Neural progenitor cell (in vitro differentiated cells): ENCODE measurements around the gene HYAL3. TPM values are rescaled to one million over a fixed set of nuclear protein-coding genes. Genes with fewer than 3 reads are reported as not detected.

ENCODE experiments used
- DNase-seq: peaks from one replicate; pipeline ENCODE4 v3.0.0-alpha.2; 2016; ENCODE audit warnings: low spot score
- H2AFZ ChIP-seq: fragments of 200-600 bp; sonication (generic); replicated peaks from 2 replicates; pipeline ENCODE4 v1.6.1; 2016; ENCODE audit warnings: antibody characterized with exemption
- H3F3A ChIP-seq: fragments of 200-600 bp; sonication (generic); 2 replicates; pipeline ENCODE4 v1.6.1; 2016; ENCODE audit warnings: antibody characterized with exemption, low read depth
- H3K27ac ChIP-seq: fragments of 200-600 bp; sonication (generic); 2 replicates; pipeline ENCODE4 v1.5.1; 2016; ENCODE audit warnings: mild to moderate bottlenecking
- H3K27me3 ChIP-seq: fragments of 200-600 bp; sonication (generic); 2 replicates; pipeline ENCODE4 v1.6.1; 2016; ENCODE audit warnings: mild to moderate bottlenecking, moderate library complexity
- H3K36me3 ChIP-seq: fragments of 200-600 bp; sonication (generic); 2 replicates; pipeline ENCODE4 v1.5.1; 2016
- H3K4me1 ChIP-seq: fragments of 200-600 bp; sonication (generic); 2 replicates; pipeline ENCODE4 v1.6.1; 2016; ENCODE audit warnings: mixed run types
- H3K4me2 ChIP-seq: fragments of 200-600 bp; sonication (generic); 2 replicates; pipeline ENCODE4 v1.6.1; 2016
- H3K4me3 ChIP-seq: fragments of 200-600 bp; sonication (generic); 2 replicates; pipeline ENCODE4 v1.5.1; 2016
- H3K79me2 ChIP-seq: fragments of 200-600 bp; sonication (generic); 2 replicates; pipeline ENCODE4 v1.6.1; 2016; ENCODE audit warnings: low read depth
- H3K9ac ChIP-seq: fragments of 200-600 bp; sonication (generic); 2 replicates; pipeline ENCODE4 v1.6.1; 2016
- H3K9me3 ChIP-seq: fragments of 200-600 bp; sonication (generic); 2 replicates; pipeline ENCODE4 v1.5.1; 2016; ENCODE audit warnings: low read depth
- H4K20me1 ChIP-seq: fragments of 200-600 bp; sonication (generic); 2 replicates; pipeline ENCODE4 v1.6.1; 2016; ENCODE audit warnings: low read depth
- H3K27ac Mint-ChIP-seq: 3 replicates; pipeline ENCODE4 v1.8.0; 2021; ENCODE audit warnings: mixed read lengths
- H3K27me3 Mint-ChIP-seq: 2 replicates; pipeline ENCODE4 v1.8.0; 2022; ENCODE audit warnings: low read depth, mild to moderate bottlenecking, inconsistent platforms, moderate library complexity, mixed read lengths; ENCODE audit not compliant: insufficient read depth
- H3K36me3 Mint-ChIP-seq: 3 replicates; pipeline ENCODE4 v1.8.0; 2021; ENCODE audit warnings: mixed read lengths
- H3K4me1 Mint-ChIP-seq: 3 replicates; pipeline ENCODE4 v1.8.0; 2021; ENCODE audit warnings: mixed read lengths
- H3K4me3 Mint-ChIP-seq: 3 replicates; pipeline ENCODE4 v1.8.0; 2021; ENCODE audit warnings: mild to moderate bottlenecking, moderate library complexity, mixed read lengths
- H3K9me3 Mint-ChIP-seq: 3 replicates; pipeline ENCODE4 v1.8.0; 2020; ENCODE audit warnings: mixed read lengths
- EZH2 ChIP-seq: fragments of 200-600 bp; sonication (generic); IDR thresholded peaks from 2 replicates; pipeline ENCODE4 v1.6.1; 2017; ENCODE audit warnings: antibody characterized with exemption, mild to moderate bottlenecking, moderate library complexity
- EZH2phosphoT487 ChIP-seq: fragments of 200-600 bp; sonication (generic); IDR thresholded peaks from 2 replicates; pipeline ENCODE4 v1.6.1; 2017; ENCODE audit warnings: antibody characterized with exemption
- total RNA-seq: library from RNA; depleted of rRNA; stranded (reverse); fragments of >200 nt; gene quantifications from 2 replicates; pipeline ENCODE4 v1.2.3, GENCODE V29; 2015; ENCODE audit warnings: low replicate concordance
- TF ChIP-seq, protein P1 (sequence below): fragments of 200-600 bp; sonication (generic); IDR thresholded peaks from 2 replicates; pipeline ENCODE4 v1.5.1; 2017; ENCODE audit warnings: antibody characterized with exemption, mild to moderate bottlenecking

Gene HYAL3
- total RNA-seq, 1 donor from 2014 or later, result 2.2 TPM

DNA sequence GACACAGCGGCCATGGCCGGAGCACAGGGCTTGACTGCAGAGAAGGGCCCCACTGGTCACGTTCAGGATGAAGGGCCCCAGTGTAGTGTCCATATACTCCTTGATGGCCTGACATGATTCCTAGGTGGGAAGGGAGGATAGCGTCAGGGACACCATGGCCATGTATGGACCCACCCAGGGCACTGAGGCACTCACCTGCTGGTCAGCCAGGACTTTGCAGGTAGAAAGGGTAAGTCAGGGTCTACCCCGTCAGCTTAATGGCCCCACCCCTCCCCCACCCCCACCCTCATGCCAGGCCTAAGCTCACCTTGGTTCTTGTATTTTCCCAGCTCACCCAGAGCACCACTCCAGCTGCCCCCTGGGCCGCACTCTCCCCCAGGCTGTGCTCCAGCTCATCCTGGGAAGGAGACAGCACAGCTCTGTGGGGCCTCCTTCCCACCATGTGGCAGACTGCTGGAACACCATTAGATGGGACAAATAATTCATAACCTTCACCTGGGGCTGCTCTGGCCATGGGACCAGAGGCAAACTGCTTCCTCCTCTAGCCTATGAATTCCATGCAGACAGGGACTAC, 1.6 kb upstream of the HYAL3 start:
- Histone ChIP-seq H3K9ac (no peak overlapping the region), H4K20me1 (peaks cover 6% of the 10 kb centered on the region), H3K27ac (no peak overlapping the region), H3K4me2 (no peak overlapping the region), H3K27me3 (no peaks in the 10 kb centered on the region), H3F3A (peaks cover 5% of the 10 kb centered on the region), H3K9me3 (no peaks in the 10 kb centered on the region), H3K4me1 (peaks cover 13% of the 10 kb centered on the region), H3K4me3 (no peak overlapping the region), H3K36me3 (no peaks in the 10 kb centered on the region), H2AFZ (no peak overlapping the region), H3K79me2 (no peaks in the 10 kb centered on the region)
- Mint-ChIP-seq H3K27me3 (peaks cover 14% of the 10 kb centered on the region), H3K4me3 (peak overlapping the region; percentile 96), H3K27ac (peak overlapping the region; percentile 42), H3K9me3 (peaks cover 6% of the 10 kb centered on the region), H3K4me1 (peaks cover 25% of the 10 kb centered on the region), H3K36me3 (peaks cover 5% of the 10 kb centered on the region)
- no peak for TF ChIP-seq EZH2
- TF ChIP-seq, protein P1, sequence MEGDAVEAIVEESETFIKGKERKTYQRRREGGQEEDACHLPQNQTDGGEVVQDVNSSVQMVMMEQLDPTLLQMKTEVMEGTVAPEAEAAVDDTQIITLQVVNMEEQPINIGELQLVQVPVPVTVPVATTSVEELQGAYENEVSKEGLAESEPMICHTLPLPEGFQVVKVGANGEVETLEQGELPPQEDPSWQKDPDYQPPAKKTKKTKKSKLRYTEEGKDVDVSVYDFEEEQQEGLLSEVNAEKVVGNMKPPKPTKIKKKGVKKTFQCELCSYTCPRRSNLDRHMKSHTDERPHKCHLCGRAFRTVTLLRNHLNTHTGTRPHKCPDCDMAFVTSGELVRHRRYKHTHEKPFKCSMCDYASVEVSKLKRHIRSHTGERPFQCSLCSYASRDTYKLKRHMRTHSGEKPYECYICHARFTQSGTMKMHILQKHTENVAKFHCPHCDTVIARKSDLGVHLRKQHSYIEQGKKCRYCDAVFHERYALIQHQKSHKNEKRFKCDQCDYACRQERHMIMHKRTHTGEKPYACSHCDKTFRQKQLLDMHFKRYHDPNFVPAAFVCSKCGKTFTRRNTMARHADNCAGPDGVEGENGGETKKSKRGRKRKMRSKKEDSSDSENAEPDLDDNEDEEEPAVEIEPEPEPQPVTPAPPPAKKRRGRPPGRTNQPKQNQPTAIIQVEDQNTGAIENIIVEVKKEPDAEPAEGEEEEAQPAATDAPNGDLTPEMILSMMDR, result no peak
- TF ChIP-seq EZH2phosphoT487, result no peak
- DNase-seq, result peak; percentile 1

DNA sequence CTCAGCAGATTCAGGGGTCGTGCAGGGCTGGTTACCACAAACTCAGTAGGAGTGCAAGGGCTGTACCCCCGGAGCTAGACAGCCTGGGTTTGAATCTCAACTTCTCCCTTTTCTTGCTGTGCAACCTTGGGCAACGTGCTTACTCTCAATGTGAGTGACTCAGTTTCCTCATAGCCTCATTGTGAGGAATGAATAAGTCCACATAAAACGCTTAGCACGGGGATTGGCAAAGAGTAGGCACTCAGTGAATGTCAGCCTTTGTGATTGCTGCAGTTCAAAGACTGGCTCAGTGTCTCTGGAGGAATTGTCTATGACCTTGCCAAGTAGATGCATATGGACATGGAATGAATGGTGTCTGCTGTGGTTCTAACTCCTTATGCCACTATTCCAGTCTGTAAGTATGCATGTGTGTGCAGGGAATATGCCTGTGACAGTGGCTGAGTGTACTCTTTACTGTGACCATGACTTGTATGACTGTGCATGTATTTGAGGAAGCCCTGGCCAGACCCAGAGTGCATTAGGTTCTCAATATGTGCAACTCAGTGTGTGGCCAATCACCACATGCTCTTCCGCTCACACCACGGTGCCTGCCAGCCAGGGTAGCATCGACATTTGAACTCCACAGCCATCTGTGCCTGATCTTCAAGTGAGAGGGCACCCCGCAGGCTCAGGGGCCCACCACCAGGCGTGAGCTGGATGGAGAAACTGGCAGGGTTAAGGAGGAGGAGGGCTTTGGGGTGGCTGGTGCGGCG, 900 bp upstream of the HYAL3 start:
- Mint-ChIP-seq H3K9me3 (peaks cover 4% of the 10 kb centered on the region), H3K36me3 (peaks cover 5% of the 10 kb centered on the region), H3K27ac (peak overlapping the region; percentile 76), H3K4me3 (peak overlapping the region; percentile 96), H3K27me3 (peaks cover 12% of the 10 kb centered on the region), H3K4me1 (peaks cover 25% of the 10 kb centered on the region)
- peak overlapping the region; percentile 85 for H3K4me2 ChIP-seq
- H3K27ac ChIP-seq, result no peak overlapping the region
- no peak overlapping the region for H3K9ac ChIP-seq
- H4K20me1 ChIP-seq, result peaks cover 6% of the 10 kb centered on the region
- peak overlapping the region; percentile 91 for H3K4me3 ChIP-seq
- DNase-seq, result no peak
- no peaks in the 10 kb centered on the region for H3K79me2 ChIP-seq
- H3K4me1 ChIP-seq, result peaks cover 13% of the 10 kb centered on the region
- no peaks in the 10 kb centered on the region for H3K27me3 ChIP-seq
- H3F3A ChIP-seq, result peaks cover 5% of the 10 kb centered on the region
- no peaks in the 10 kb centered on the region for H3K9me3 ChIP-seq
- peak overlapping the region; percentile 75 for H2AFZ ChIP-seq
- TF ChIP-seq EZH2 (no peak), EZH2phosphoT487 (no peak)
- TF ChIP-seq, protein P1, result no peak
- no peaks in the 10 kb centered on the region for H3K36me3 ChIP-seq

DNA sequence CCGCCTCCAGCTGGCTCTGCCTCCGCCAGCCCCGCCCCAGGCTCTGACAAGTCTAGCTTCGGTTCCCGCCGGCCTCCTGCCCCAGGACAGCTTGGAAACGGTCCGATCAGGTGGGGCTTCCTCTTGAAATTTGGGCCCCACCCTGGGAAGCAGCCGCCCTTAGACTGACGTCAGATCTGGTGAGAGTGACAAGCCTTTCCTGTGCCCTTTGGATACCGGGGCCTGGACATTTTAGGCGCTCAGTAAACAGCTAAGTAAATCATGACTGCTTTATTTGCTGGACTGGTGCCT, 378 bp upstream of the HYAL3 start:
- Histone ChIP-seq H2AFZ (peak overlapping the region; percentile 75), H3K27ac (no peak overlapping the region)
- peaks cover 1% of the 10 kb centered on the region for H3K36me3 Mint-ChIP-seq

More for the DNA sequence above, 378 bp upstream of the HYAL3 start:
- Histone ChIP-seq H3K4me2 (peak overlapping the region; percentile 85), H3K9ac (no peak overlapping the region), H3K4me3 (peak overlapping the region; percentile 91), H4K20me1 (peaks cover 6% of the 10 kb centered on the region), H3K27me3 (no peaks in the 10 kb centered on the region), H3F3A (peaks cover 5% of the 10 kb centered on the region), H3K9me3 (no peaks in the 10 kb centered on the region), H3K4me1 (peaks cover 13% of the 10 kb centered on the region), H3K36me3 (no peaks in the 10 kb centered on the region), H3K79me2 (no peaks in the 10 kb centered on the region)
- Mint-ChIP-seq H3K27ac (no peak overlapping the region), H3K4me1 (peaks cover 25% of the 10 kb centered on the region), H3K27me3 (peaks cover 8% of the 10 kb centered on the region), H3K9me3 (no peaks in the 10 kb centered on the region), H3K4me3 (peak overlapping the region; percentile 96)
- TF ChIP-seq, protein P1, result no peak
- TF ChIP-seq EZH2phosphoT487 (no peak), EZH2 (no peak)
- no peak for DNase-seq
